WTC11 (cell line): ENCODE results near the gene SRSF3. TPM values are rescaled to one million over a fixed set of nuclear protein-coding genes. Genes with fewer than 3 reads are reported as not detected.
A peak's percentile ranks its signal among the peaks of the same experiment; 100 is the strongest.

Experiments used
- ATAC-seq: fragments of 200-7000 bp; cut with Tn5 transposase; 2 replicates; pipeline ENCODE4 v1.10.0; 2021; ENCODE audit warnings: mild to moderate bottlenecking, moderate library complexity
- CTCF ChIA-PET: fragments of 300-600 bp; sonication (Branson Sonifier 250); formaldehyde crosslinking; loops from one replicate; lab custom pipeline; 2021; ENCODE audit warnings: antibody characterized with exemption; lab: Charles Lee
- POLR2A ChIA-PET: fragments of 350-600 bp; sonication (Branson Sonifier 250); formaldehyde crosslinking; loops from one replicate; lab custom pipeline; 2021; ENCODE audit warnings: antibody characterized with exemption; lab: Charles Lee
- DNase-seq: peaks from one replicate; pipeline ENCODE4 v3.0.0; 2021; ENCODE audit warnings: low spot score
- H3K27ac Mint-ChIP-seq: 2 replicates; pipeline ENCODE4 v1.8.0; 2021; ENCODE audit warnings: mixed read lengths
- H3K27me3 Mint-ChIP-seq: 2 replicates; pipeline ENCODE4 v1.8.0; 2021; ENCODE audit warnings: low read depth, mild to moderate bottlenecking, moderate library complexity, mixed read lengths
- H3K36me3 Mint-ChIP-seq: 2 replicates; pipeline ENCODE4 v1.8.0; 2021; ENCODE audit warnings: mixed read lengths
- H3K4me1 Mint-ChIP-seq: 2 replicates; pipeline ENCODE4 v1.8.0; 2022; ENCODE audit warnings: mixed read lengths
- H3K4me3 Mint-ChIP-seq: 2 replicates; pipeline ENCODE4 v1.8.0; 2021; ENCODE audit warnings: mild to moderate bottlenecking, moderate library complexity, mixed read lengths
- H3K9me3 Mint-ChIP-seq: 2 replicates; pipeline ENCODE4 v1.8.0; 2021; ENCODE audit warnings: mixed read lengths
- ARID4B ChIP-seq: sonication (generic); formaldehyde crosslinking; IDR thresholded peaks from 2 replicates; pipeline ENCODE4 v1.8.0; 2023; ENCODE audit warnings: missing genetic modification reagents, mild to moderate bottlenecking, borderline replicate concordance
- CDX4 ChIP-seq: fragments of 250-450 bp; sonication (Bioruptor Pico); IDR thresholded peaks from 2 replicates; pipeline ENCODE4 v1.9.0; 2021; ENCODE audit warnings: moderate library complexity, mild to moderate bottlenecking, inconsistent platforms, borderline replicate concordance
- GABPB1 ChIP-seq: sonication (generic); formaldehyde crosslinking; IDR thresholded peaks from 2 replicates; pipeline ENCODE4 v1.8.1; 2023; ENCODE audit warnings: mild to moderate bottlenecking, missing genetic modification reagents
- JUN ChIP-seq: sonication (generic); formaldehyde crosslinking; IDR thresholded peaks from 2 replicates; pipeline ENCODE4 v1.8.0; 2023; ENCODE audit warnings: mild to moderate bottlenecking, missing genetic modification reagents
- MYBL2 ChIP-seq: sonication (generic); formaldehyde crosslinking; IDR thresholded peaks from 2 replicates; pipeline ENCODE4 v1.8.1; 2023; ENCODE audit warnings: mild to moderate bottlenecking, moderate library complexity, missing genetic modification reagents
- NFYB ChIP-seq: sonication (generic); formaldehyde crosslinking; conservative IDR thresholded peaks from 2 replicates; pipeline ENCODE4 v1.8.0; 2022; ENCODE audit warnings: low read depth, missing genetic modification reagents
- PREB ChIP-seq: sonication (generic); formaldehyde crosslinking; IDR thresholded peaks from 2 replicates; pipeline ENCODE4 v1.8.1; 2022; ENCODE audit warnings: mild to moderate bottlenecking, missing genetic modification reagents, moderate library complexity, borderline replicate concordance
- SOX15 ChIP-seq: fragments of 250-450 bp; sonication (Bioruptor Pico); IDR thresholded peaks from 2 replicates; pipeline ENCODE4 v1.9.0; 2021; ENCODE audit warnings: mild to moderate bottlenecking
- STAT6 ChIP-seq: sonication (generic); formaldehyde crosslinking; conservative IDR thresholded peaks from 2 replicates; pipeline ENCODE4 v1.8.1; 2023; ENCODE audit warnings: mild to moderate bottlenecking, low read depth, missing genetic modification reagents, moderate library complexity
- TEAD1 ChIP-seq: sonication (generic); formaldehyde crosslinking; IDR thresholded peaks from 2 replicates; pipeline ENCODE4 v1.8.0; 2022; ENCODE audit warnings: mild to moderate bottlenecking, missing genetic modification reagents
- USF1 ChIP-seq: sonication (generic); formaldehyde crosslinking; IDR thresholded peaks from 2 replicates; pipeline ENCODE4 v1.8.0; 2022; ENCODE audit warnings: mild to moderate bottlenecking, missing genetic modification reagents
- ZBTB21 ChIP-seq: sonication (generic); formaldehyde crosslinking; IDR thresholded peaks from 2 replicates; pipeline ENCODE4 v1.8.1; 2023; ENCODE audit warnings: mild to moderate bottlenecking, missing genetic modification reagents, borderline replicate concordance
- ZNF219 ChIP-seq: sonication (generic); formaldehyde crosslinking; IDR thresholded peaks from 2 replicates; pipeline ENCODE4 v1.8.0; 2023; ENCODE audit warnings: missing genetic modification reagents, mild to moderate bottlenecking, borderline replicate concordance
- ZNF416 ChIP-seq: fragments of 250-450 bp; sonication (Bioruptor Pico); IDR thresholded peaks from 2 replicates; pipeline ENCODE4 v1.9.0; 2021; ENCODE audit warnings: mild to moderate bottlenecking, inconsistent platforms
- ZNF423 ChIP-seq: fragments of 250-450 bp; sonication (Bioruptor Pico); IDR thresholded peaks from 2 replicates; pipeline ENCODE4 v2.1.2; 2022; ENCODE audit warnings: mild to moderate bottlenecking, moderate library complexity
- ZNF425 ChIP-seq: fragments of 250-450 bp; sonication (Bioruptor Pico); conservative IDR thresholded peaks from 2 replicates; pipeline ENCODE4 v1.9.0; 2021; ENCODE audit warnings: mild to moderate bottlenecking
- total RNA-seq: library from RNA; stranded (reverse); gene quantifications from 3 replicates; pipeline ENCODE4 v1.2.3, GENCODE V29; 2021

Gene SRSF3
- total RNA-seq, 1 experiment from 2014 or later: 554 TPM

GRCh38 chr6:36649086-36649485, 54.9 kb downstream of the SRSF3 start (continued):
- no peak for TF ChIP-seq STAT6 (CRISPR knock-in tag)
- TF ChIP-seq CDX4 (CRISPR knock-in tag): no peak
- TF ChIP-seq ZBTB21: no peak
- TF ChIP-seq ZNF416 (CRISPR knock-in tag): no peak
- no peak for TF ChIP-seq PREB (CRISPR knock-in tag)
- no peak for TF ChIP-seq SOX15

GRCh38 chr6:36649701-36650484, 55.7 kb downstream of the SRSF3 start:
- Mint-ChIP-seq H3K9me3 (no peaks in the 10 kb centered on the region), H3K4me3 (no peak overlapping the region), H3K36me3 (no peaks in the 10 kb centered on the region), H3K27me3 (no peaks in the 10 kb centered on the region; the same call in 1 of the 2 replicates), H3K4me1 (peaks cover 17% of the 10 kb centered on the region), H3K27ac (peak overlapping the region; percentile 11; the same call in 1 of the 2 replicates)
- CTCF ChIA-PET: interaction anchor here (1.1 kb wide), 1 partner anchor 17 kb away, joined by 3 read pairs; no protein-coding TSS in a partner anchor
- POLR2A ChIA-PET: interaction anchor here (1.3 kb wide), 1 partner anchor 28 kb away, joined by 3 read pairs; the partner anchor contains the start of gene CDKN1A
- TF ChIP-seq GABPB1 (CRISPR knock-in tag) (peak; percentile 49; the same call in 1 of the 2 replicates), JUN (CRISPR knock-in tag) (no peak)
- DNase-seq (no peak), ATAC-seq (no peak)

- Mint-ChIP-seq H3K4me3 (no peak overlapping the region), H3K27me3 (no peaks in the 10 kb centered on the region; the same call in 1 of the 2 replicates), H3K27ac (no peak overlapping the region), H3K9me3 (no peaks in the 10 kb centered on the region), H3K4me1 (peaks cover 17% of the 10 kb centered on the region), H3K36me3 (no peaks in the 10 kb centered on the region)
- POLR2A ChIA-PET: no interaction called here
- CTCF ChIA-PET: interaction anchor here (1.1 kb wide), 1 partner anchor 16 kb away, joined by 3 read pairs; no protein-coding TSS in a partner anchor
- no peak for DNase-seq
- TF ChIP-seq TEAD1 (CRISPR knock-in tag) (no peak), ZNF425 (CRISPR knock-in tag) (no peak), ZNF219 (CRISPR knock-in tag) (no peak), NFYB (CRISPR knock-in tag) (no peak), ARID4B (CRISPR knock-in tag) (no peak), ZNF416 (CRISPR knock-in tag) (no peak), MYBL2 (CRISPR knock-in tag) (no peak), ZNF423 (CRISPR knock-in tag) (no peak), USF1 (CRISPR knock-in tag) (no peak)
- no peak for ATAC-seq
Observed at GRCh38 chr6:36650848-36651478, 56.8 kb downstream of the SRSF3 start.
